PFSK-1 (cell line): ENCODE results near the gene ST7.

Experiments used
- FOXP2 ChIP-seq: optimal IDR thresholded peaks from 2 replicates; pipeline ENCODE3; 2011; ENCODE audit warnings: borderline replicate concordance, control low read depth, inconsistent platforms; ENCODE audit not compliant: insufficient read depth; ENCODE audit errors: extremely low read length, extremely low read depth
- POLR2AphosphoS5 ChIP-seq: IDR thresholded peaks from 2 replicates; pipeline ENCODE4 v1.6.1; 2012; ENCODE audit warnings: low read depth, mild to moderate bottlenecking, control low read depth, low read length, moderate library complexity
- REST ChIP-seq, 2 experiments: IDR thresholded peaks; 2 replicates each; pipeline versions ENCODE4 v1.6.1 to v1.8.0; 2011 to 2012; ENCODE audit warnings: low read depth in 2 of 2, low read length in 2 of 2, control low read depth in 1 of 2, inconsistent platforms in 1 of 2, mild to moderate bottlenecking in 1 of 2, moderate library complexity in 1 of 2; ENCODE audit not compliant: insufficient read depth in 1 of 2
- SIN3A ChIP-seq: IDR thresholded peaks from 2 replicates; pipeline ENCODE4 v1.6.1; 2012; ENCODE audit warnings: mild to moderate bottlenecking, low read length, moderate library complexity, borderline replicate concordance; ENCODE audit not compliant: insufficient read depth
- TAF1 ChIP-seq: IDR thresholded peaks from 2 replicates; pipeline ENCODE4 v1.6.1; 2012; ENCODE audit warnings: low read length, control low read depth, borderline replicate concordance; ENCODE audit not compliant: insufficient read depth

The ST7 gene

GRCh38 chr7:117217106-117218035 is 264.1 kb downstream of the ST7 start:
- TF ChIP-seq REST (IDR thresholded peaks at IDR 0.05; ENCODE audit: insufficient read depth in 1 of 2, low read depth in 2 of 2, low read length in 2 of 2) (no peak), POLR2AphosphoS5 (no peak), SIN3A (no peak), TAF1 (no peak)

- TF ChIP-seq FOXP2 (no peak), REST (IDR thresholded peaks at IDR 0.05; ENCODE audit: insufficient read depth in 1 of 2, low read depth in 2 of 2, low read length in 2 of 2) (no peak), TAF1 (no peak), POLR2AphosphoS5 (no peak), SIN3A (no peak)
Measured at GRCh38 chr7:117218700-117219099, 265.4 kb downstream of the ST7 start.

- TF ChIP-seq SIN3A (no peak), REST (IDR thresholded peaks at IDR 0.05; ENCODE audit: insufficient read depth in 1 of 2, low read depth in 2 of 2, low read length in 2 of 2) (no peak), TAF1 (no peak), POLR2AphosphoS5 (no peak), FOXP2 (no peak)
Measured at GRCh38 chr7:117219485-117219884, 266.2 kb downstream of the ST7 start.

GRCh38 chr7:117220836-117221235 is 267.5 kb downstream of the ST7 start:
- no peak for TF ChIP-seq REST (IDR thresholded peaks at IDR 0.05; ENCODE audit: insufficient read depth in 1 of 2, low read depth in 2 of 2, low read length in 2 of 2)
- no peak for TF ChIP-seq POLR2AphosphoS5
- no peak for TF ChIP-seq FOXP2
- TF ChIP-seq TAF1 = no peak
- TF ChIP-seq SIN3A = no peak
